ENCODE measurements around the gene MYLIP.

MYLIP gene

DNA sequence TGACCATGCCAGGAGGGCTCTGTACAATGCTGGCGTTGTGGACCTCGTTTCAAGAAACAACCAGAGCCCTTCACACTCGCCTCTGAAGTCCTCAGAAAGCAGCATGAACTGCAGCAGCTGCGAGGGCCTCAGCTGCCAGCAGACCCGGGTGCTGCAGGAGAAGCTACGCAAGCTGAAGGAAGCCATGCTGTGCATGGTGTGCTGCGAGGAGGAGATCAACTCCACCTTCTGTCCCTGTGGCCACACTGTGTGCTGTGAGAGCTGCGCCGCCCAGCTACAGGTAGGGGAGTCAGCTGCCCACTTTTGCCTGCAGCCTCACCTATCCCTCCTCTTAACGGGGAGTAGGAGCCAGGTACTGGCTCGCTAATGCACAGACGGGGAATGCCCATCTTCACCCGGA is 16.2 kb downstream of the MYLIP start:
- no peak for DNase-seq

GRCh38 chr6:16146028-16146427 is 17.1 kb downstream of the MYLIP start:
- DNase-seq: no peak

DNA sequence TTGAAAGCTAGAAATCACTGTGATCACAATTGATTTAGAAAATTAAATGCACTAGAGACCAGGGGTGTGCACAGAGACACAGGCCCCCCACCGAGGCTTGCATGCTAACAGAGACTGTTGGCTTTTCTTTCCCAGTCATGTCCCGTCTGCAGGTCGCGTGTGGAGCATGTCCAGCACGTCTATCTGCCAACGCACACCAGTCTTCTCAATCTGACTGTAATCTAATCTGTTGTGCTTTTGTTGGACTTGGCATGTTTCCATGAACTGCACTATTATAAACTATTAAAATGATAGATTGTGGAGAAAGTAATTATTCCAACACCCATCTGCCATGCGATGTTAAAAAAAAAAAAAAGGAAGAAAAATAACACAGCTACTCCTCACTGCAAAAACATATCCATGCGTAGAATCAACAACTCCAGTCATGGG is 17.7 kb downstream of the MYLIP start:
- DNase-seq: no peak

DNA sequence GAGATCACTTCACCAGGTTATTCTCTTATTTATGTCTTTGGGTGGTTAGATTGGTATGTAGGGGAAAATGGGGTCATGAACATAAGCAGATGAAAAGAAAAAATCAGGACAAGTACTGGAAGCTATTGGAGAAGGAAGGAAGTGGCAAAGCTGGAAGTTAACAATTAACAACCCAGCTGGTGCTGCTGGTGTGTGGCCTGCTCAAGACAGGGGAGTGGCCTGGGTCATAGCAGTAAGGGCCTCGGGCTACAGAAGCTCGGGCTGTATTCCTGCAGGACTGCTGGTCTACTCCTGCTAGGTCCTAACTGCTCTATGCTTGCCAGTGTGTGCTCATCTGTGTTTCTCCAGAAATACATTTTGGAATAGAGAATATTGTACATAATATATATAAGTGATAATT is 19.6 kb downstream of the MYLIP start:
- DNase-seq: no peak

DNA sequence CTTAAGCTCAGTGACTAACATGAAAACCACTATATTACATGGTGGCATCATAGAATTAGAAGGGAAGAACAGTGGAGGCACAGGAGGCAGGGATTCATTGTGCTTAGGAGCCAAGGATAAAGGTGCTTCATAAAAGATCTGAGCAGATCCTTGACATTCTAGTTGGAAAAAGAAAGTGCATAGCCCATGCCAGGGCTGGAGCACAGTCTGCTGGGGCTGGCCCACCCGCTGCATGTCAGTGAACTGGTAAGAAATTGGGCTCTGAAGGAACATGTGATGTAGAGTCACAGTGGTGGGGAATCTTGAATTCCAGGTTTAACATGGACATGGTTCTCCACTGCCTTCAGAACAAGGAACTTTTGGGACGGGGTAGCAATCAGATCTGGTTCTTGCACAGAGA is 20.4 kb downstream of the MYLIP start:
- DNase-seq: no peak

- no peak for DNase-seq
These were observed 21.2 kb downstream of the MYLIP start for GRCh38 chr6:16150098-16150497.

- no peak for DNase-seq
These were observed 24.4 kb downstream of the MYLIP start for GRCh38 chr6:16153211-16153820.

GRCh38 chr6:16154904-16155303 is 26.0 kb downstream of the MYLIP start:
- no peak for DNase-seq

DNA sequence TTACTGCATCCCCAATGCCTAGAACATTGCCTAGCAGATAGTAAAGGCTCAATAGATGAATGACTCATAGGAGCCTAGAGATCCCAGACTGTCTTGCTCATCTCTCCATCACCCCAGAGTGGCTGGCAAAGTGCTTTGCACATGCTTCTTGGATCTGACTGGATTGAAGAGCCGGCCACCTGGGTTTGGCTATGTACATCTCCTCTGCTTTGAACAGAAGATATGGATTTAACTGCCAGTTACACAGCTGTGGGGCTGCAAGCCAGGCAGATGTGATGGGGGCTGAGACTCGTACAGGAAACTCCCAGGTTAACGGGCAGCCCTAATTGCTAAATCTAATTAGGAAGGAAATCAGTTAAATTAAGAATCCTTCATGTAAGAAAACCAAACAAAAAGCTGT is 28.6 kb downstream of the MYLIP start:
- DNase-seq: no peak

DNA sequence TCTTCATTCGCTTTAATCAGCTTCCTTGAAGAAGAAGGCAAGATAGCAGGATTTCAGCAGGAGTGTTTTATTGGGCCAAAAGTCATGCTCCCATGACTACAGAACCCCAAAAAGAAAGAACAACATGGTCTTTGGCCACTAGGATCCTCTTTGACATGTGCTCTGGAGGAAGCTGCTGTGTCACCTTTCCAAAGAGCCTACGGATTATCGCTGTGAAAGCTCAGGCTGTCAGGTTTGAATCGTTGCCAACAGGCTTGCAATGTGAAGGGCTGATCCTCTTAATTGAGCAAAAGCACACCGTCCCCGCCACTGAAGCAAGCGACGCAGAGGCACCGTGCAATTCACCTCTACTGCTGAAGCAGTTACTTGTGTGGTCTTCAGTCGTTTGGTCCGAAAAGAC is 29.0 kb downstream of the MYLIP start:
- no peak for DNase-seq

- no peak for DNase-seq
These were observed 30.2 kb downstream of the MYLIP start for GRCh38 chr6:16158943-16159557.

- DNase-seq: no peak
These were observed 31.9 kb downstream of the MYLIP start for GRCh38 chr6:16160794-16161193.

DNA sequence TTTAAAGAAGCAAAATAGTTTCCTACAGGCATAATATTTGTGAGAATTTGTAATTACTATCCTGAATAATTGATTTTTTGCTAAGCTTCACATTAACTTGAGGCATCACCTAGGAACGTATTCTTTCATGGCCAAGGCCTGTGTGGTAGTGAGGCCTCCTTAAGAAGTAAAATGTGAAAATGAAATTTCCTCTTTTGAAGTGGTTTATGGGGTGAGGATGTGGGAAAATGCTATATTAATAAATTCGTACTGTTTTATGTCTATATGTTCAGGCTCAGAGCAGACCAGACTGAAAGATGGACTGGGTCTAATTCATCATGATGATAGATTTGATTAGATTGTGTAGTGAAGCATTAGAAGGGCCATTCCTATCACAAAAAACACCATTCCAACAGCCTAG is 33.1 kb downstream of the MYLIP start:
- no peak for DNase-seq

DNA sequence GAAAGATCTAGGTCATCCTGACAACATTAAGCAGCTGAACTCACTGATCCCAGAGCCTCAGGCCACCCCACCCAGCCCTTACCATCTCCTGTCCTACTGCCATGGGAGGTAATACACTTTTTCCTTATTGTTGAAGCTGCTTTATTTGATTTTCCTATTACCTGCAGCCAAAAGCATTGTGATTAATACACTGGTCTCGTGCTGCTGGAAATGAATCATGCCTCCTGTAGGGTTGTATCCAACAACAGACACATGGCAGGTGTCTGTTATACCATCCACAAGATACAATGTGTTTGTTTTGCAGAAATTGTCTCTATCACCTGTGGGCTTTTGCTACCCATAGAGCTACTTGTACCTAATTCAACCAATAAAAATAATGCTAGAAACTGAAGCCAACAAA is 34.2 kb downstream of the MYLIP start:
- DNase-seq: no peak

- DNase-seq: no peak
These were observed 34.8 kb downstream of the MYLIP start for GRCh38 chr6:16163535-16164300.

DNA sequence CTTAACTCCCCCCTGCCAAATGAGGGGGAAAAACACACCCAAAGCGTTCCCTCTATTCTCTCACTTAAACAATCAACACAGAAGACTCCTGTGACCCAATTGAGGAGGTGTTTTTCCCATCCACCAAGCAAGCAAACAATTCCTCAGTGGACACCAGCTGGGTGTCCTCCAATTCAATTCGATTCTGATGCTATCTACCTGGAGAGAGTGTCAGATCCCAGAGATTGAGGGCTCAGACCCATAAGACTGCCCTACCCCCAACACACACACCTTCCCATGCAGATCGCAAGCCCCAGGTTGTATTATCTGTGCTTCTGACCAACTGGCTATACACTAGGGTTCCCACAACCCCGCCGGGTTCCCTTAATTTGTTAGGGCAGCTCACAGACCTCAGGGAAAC is 36.8 kb downstream of the MYLIP start:
- no peak for DNase-seq

GRCh38 chr6:16166871-16167608 is 38.2 kb downstream of the MYLIP start:
- DNase-seq: no peak

- no peak for DNase-seq
These were observed 39.2 kb downstream of the MYLIP start for GRCh38 chr6:16168121-16168520.

DNA sequence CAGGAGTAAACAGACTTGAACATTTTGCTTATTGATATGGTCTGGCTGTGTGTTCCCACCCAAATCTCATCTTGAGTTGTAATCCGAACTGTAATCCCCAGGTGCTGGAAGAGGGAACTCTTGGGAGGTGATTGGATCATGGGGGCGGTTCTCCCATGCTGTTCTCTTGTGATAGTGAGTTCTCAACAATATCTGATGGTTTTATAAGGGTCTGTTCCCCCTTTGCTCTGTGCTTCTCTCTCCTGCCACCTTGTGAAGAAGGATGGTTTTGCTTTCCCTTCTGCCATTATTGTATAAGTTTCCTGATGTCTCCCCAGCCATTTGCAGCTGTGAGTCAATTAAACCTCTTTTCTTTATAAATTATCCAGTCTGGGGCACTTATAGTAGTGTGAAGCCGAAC is 40.0 kb downstream of the MYLIP start:
- no peak for DNase-seq

DNA sequence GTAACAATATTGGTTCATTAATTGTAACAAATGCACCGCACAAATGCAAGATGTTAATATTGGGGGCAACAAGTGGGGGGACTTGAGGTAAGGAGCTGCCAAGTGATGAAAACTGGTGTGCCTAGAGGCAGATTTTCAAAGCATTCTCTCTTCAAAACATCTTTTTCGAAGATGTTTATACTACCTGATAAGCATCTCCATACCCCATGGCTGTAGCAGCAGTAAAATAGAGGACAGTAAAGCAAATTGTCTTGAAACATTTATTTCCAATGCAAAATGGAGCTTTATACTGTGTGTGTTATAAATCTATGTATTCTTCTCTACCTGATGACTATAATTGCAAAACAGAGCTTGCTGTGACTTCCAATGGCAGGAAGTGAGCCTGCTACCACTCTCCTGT is 42.5 kb downstream of the MYLIP start:
- no peak for DNase-seq

DNA sequence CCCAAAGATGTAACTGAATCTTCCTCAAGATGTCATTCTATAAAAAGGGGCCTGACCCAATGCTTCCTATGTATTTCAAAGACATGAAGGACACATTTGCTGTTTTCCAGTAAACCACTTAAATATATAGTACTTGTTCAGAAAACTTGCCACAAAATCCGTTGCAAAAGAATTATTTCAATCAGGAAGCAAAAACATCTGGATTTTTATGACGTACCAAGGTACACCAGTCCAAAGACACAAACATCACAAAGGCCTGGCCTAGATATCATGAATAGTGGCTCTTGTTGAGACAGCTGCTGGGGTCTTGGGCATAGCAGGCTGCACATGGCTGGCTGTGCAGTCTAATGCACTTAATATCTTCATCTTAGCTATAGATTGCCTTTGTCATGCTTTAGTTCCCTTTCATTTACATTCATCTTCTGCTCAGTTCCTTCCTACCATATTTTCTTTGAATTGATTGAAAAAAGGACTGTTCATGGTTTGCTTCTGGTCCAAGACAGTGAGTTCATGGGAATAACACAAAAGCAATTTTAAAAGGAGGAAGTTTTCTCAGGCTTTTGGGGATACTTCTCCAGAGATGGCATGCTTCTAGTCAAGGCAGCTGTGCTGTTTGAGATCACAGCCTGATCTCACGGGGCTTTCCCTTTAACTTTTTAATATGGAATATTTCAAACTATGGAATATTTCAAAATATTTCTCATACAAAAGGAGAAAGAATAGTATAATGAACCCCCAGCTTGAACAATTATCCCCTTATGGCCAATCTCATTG is 44.5 kb downstream of the MYLIP start:
- DNase-seq: no peak

DNA sequence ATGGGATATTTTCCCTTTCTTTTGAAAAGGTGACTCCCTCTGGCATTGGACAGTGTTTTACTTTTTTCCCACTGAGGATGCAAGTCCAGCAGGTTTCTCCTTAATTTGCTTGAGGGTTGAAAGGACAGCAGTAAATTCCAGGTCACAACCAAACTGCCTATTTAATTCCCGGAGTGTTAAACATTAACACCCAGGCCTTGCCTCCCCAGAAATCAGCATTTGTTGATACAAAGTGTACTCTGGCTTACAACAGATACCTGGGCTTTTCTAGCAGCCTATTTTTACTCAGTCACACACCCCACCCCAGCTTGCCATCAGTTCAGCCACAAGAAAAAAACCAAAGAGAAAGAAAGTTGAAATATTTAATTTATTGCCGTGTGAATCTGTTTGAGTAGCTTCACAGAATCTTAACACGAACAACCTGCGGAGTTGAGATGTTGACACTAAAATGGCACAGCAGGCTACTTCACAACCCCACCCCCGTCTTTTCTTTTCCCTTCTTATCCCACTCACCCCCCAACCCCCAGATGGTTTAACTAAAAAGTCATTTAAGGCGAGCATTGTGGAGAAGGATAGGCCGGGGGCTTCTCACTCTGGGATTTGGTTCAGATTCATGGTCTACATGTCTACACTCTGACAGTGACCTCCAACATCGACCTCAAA is 45.7 kb downstream of the MYLIP start:
- DNase-seq: no peak
